ENCODE results near the gene INF2.

INF2 gene

DNA sequence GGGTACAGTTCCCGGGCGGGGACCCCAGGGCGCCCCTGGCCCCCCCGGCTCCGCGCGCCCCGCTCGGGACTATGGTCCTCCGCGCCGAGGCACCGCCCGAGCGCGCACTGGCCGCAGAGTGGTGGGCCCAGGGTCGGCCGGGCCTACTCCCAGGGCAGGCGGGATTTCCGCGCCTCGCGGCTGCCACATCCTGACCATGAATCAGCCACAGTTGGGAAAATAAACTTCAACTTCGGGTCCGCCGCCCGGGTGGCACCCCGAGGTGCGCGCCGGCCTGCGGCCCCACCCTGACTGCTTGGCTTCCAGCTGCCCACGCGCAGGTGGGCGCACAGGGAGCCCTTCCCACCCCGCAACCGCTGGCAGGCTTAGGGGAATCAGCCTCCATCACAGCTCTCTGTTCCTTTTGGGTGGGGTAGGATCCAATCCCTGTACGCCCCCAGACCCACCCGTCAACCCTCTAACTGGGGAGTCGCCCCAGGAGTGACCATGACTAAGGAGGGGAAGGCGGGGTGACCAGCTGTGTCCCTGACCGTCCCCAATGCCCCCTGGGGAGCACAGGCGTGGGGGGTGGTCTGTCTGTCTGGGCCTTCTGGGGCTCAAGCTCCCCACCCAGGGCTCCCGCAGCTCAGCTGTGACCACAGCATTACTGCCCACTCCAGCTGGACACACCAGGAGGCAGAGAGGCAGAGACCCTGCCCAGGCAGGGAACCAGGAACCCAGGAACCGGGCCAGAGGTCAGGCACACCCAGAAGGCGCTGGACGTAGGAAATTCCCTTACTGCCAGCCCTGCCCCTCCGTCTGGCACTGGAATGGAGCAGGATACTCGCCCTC, 678 bp downstream of the INF2 start:
- no peak for DNase-seq (ENCODE audit: low read depth)

DNA sequence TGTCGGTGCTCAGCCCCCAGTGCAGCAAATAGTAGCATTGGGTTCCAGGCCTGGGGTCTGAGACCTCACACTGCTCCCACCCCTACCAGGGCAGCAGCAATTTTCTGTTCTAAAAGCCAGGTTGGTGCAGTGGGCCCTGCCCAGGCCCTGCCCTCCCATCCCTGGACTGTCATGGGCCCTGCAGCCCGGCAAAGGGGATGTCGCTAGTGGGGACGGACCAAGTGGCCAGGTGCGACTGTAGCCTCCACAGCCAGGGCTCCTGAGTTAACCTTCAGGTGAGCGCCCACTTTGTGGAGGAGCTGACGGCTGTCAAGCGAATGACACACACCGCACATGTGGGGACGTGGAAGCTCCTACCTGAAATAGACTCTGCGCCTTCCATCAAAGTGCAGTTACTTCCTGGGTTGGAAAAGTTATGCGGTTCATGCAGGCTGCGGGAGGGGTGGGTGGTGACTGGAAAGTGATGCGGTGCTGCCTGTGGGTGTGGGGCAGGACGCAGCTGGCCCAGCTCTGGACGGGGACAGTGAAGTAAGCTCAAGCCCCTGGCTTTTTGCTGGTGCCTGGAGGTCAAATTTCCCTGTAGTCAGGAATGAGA, 1.5 kb downstream of the INF2 start:
- no peak for DNase-seq (ENCODE audit: low read depth)

DNA sequence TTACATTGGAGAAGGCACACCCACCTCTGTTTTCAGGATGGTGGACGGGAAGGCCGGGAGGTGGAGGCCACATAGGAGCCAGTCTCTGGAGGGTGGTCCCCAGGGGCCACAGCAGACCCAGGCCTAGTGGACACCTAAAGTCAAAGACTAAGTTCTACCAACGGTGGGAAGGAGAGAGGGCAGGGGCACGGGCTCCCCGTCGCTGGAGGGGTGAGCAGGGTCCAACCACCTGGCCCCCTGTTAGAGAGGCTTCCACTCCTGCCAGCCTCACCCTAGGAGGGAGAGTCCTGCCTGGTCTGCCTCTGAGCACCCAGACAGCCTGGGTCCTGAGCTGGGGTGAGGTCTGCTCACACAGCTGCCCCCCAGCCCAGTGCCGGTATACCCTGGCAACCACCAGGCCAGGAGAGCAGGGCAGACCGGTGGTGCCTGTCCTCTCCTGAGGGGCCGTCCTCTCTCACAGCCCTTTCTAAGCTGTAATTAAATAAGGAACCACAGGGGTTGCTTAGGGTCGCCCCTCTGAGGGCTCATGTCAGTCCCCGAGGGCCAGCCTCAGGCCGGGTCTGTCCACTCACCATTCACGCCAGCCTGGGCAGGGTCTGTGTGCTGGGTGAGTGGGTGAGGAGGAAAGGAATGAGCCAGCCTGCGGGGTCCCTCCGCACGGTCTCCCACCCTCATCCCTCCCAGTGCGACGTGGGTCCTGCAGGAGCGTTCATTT, 2.3 kb downstream of the INF2 start:
- no peak for DNase-seq (ENCODE audit: low read depth)

DNA sequence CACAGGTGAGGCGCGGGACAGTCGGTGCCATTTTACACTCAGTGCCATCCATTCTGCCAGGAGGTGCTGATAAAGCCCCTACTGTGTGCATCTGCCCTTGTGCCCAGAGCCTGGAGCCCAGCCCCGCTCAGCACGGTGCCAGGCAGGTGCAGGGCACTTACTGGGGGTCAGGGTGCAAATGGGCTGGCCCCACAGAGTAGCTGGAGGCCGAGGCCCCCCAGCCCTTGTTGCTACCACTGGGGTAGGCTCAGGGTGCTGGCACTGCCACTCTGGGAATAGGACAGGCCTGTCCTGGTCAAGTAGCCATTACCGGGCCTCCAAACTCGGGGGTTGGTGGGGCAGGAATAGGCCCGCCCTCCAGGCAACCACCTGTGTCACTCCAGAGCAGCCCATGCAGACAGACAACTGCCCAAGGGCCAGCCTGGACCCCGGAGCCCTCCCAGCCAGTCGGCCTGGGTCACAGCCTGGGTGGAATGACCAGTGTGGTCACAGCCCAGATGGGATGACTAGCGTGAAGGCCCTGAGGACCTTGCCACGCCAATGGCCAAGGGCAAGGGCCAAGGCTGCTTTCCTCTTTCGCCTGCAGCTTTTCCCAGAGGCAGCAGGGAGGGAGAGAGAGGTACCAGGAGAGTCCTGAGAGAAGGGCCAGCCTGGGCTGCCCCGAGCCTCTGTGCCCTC, 3.0 kb downstream of the INF2 start:
- no peak for DNase-seq (ENCODE audit: low read depth)

DNA sequence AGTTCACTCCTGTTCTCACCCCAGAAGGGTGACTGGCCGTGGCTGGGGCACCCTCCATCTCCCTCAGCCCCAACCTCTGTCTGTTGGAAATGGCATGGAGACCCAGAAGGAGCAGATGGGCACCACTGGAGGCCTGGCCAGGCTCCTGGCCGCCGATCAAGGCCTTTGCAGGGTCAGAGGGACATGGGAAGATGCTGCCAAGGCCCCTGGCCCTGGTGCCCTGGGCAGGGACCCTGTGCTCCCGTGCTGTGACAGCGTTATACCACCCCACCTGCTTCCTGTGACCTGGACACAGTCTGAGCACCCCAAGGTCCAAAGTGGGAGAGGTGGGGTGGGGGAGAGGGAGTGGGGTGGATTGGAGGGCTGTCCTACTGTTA, 3.5 kb downstream of the INF2 start:
- no peak for DNase-seq (ENCODE audit: low read depth)

DNA sequence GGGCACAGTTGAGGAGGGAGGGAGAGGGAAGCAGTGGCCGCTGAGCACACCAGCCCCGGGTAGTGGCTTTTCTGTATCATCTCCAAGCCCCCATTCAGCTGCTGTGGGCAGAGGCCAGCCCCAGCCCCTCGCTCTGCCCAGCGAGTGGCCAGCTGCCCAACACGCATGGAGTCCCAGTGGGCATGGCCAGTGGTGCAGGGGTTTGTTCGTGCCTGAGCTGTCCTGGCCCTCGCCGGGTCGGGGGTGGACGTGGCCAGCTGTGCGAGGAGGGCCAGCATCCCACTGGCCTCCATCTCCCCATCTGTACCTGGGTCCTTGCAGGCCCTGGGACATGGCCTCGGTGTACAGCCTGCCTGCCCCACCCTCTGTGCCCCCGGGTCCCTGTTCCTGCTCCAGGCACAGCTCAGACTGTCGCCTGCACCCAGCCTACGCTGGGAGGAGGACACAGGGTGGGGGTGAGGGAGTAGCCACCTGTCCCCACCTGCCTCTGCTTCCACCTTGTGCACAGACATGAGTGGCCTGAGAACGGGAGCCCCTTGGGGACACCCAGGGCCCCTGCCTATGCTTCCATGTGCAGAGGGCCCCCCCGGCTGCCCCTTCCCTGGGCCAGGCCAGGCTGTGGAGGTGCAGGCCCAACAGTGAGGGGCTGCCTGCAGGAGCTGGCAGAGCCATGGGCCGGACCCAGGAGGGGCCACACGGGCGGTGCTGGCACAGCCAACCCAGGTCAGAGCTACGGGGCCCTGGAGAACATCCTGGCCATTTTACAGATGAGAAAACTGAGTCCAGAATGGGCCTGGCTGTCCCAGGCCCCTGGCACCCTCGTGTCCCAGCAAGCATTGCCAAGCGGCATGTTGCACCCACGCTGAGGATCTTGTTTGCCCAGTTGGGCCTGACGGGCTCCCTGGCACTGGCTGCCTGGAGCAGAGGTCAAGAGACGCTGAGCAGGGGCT, 4.3 kb downstream of the INF2 start:
- DNase-seq (ENCODE audit: low read depth): no peak

DNA sequence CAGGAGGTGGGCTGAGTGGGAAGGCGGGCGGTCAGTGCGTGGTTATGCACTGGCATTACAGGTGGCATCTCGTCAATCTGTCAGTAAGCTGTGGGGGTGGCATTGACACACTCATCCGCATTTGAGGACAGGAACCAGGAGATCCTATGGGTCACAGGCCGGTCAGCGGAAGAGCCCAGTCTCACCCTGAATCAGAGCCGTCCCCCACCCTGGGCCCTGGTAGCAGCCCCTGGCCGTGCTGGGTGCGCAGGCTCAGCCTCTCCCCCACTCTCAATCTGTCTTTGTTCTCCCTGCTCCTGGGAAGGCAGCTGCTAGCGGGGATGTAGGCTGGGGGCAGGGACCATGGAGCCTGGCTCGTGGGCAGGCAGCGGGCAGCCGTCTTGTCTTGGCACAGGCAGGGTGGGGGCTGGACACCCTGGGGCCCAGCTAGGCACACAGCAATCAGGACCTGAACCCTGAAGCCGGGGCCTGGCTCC, 5.1 kb downstream of the INF2 start:
- no peak for DNase-seq (ENCODE audit: low read depth)

DNA sequence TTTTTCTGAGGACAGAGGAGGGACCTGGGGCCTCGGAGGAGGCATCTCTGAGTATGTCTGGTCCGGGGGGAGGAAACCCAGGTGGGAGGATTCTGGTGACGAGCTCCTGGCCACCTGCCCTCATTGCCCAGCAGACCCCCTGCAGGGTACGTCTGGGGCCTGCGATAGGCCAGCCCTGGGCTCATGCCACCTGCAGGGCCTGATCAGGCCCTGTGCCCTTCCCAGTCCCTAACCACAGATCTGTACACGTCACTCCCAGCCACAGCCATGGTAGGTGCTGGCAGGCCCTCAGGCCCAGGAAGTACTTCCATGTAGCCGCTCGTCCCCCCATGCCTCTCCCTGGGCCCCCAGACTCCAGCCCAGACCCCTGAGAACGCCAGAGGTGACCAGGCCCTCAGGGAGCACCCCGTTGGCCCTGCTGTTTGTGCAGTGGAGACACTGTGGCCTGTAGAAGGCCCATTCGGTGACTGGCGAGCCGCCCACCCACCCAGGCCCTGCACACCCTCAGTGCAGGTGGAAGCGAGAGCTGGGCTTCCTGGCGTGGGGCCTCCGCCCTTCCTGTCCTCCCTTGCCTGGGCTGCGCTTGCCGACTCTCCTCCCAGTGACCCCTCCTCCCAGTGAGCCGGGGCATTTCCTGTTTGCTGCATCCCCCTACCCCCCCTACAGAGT, 5.7 kb downstream of the INF2 start:
- no peak for DNase-seq (ENCODE audit: low read depth)

DNA sequence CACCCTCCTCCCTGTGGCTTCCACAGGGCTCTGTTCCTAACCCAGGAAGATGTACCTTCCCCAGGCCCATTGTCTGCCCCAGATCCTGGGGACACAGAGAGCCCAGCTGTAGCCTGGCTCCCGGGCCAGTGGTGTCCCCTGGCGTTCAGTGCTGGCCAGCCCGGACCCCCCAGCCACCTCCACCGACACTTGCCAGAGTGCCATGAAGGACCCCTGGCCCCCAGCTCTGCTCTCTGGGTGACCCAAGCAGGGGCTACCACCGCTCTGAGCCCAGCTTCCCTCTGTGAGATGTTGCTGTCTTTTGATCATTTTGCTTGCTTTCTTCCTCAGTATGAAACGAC, 6.2 kb downstream of the INF2 start:
- no peak for DNase-seq (ENCODE audit: low read depth)

DNA sequence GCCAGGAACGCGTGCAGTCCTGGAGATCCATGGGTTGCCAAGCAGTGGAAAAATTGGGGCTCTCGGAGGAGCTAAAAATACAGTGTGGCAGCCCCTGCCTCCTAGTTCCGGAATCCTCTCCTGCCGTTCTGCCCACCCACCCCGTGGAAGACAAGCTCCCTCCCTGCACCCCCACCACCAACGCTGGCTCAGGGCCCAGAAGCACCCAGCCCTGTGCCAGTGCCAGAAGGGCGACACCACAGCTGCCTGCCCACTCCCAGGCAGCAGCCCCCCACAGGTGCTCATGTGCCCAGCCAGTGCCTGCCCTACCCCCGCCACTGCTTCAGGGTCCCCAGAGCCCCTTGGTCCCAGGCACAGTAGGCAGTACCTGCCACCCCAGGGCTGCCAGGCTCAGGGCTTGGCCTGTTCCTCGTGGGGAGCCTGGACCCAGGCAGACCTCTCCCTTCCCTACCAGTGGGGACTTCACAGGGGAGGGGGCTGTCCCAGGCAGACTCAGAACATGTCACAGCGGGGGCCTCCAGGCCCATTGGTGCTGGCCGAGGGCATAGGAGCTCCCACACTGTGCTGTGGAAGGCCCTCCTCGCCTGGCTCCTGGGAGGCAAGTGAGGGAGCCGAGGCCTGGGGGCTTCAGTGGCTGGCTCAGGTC, 7.4 kb downstream of the INF2 start:
- DNase-seq (ENCODE audit: low read depth): no peak

DNA sequence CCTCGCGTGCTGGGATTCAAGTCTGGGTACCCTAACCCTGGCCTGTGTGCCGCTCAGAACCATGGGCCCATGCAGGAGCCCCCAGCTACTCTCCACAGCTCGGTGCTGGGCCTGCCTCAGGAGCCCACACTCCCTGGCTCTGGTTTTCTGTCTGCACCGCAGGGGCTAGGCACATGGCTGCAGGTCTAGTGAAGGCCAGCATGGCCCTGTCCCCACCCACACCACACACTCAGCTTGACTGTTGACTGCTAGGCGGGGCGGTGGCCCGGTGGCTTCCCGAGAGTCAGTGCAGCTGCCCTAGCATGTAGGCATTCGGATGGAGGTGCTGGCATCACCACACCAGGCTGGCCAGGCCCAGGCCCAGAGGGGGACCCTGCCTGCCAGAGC, 7.9 kb downstream of the INF2 start:
- DNase-seq (ENCODE audit: low read depth): no peak

DNA sequence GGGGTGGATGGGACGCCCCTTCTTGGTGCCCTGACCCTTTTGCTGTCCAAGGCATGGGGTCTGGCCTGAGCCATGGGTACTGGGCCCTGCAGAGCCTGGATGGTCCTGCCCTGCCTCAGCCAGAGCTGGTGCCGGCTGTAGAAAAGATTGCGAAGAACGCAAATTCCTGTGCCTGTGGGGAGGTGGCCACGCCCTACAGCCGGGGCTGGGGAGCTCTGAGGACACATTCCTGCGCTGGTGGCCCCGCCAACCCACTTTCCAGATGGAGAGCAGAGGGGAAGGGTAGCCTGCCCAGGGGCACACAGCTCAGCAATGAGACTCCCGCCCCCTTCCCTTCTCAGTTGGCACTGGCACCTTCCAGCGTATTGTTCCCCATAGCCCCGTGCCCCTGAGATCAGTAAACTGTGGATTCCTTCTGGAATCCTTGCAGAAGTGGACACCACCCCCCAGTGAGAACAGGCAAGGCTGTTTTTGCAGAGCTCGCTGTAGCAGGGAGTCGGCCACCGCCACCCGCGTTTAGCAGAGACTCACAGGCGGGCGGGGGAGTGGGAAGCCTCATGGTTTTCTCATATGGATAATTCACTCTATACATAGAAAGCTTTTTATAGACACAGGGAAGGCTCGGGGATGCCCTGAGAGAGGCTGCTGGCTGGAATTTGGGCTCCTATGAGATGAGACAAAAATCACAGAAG, 8.6 kb downstream of the INF2 start:
- no peak for DNase-seq (ENCODE audit: low read depth)

DNA sequence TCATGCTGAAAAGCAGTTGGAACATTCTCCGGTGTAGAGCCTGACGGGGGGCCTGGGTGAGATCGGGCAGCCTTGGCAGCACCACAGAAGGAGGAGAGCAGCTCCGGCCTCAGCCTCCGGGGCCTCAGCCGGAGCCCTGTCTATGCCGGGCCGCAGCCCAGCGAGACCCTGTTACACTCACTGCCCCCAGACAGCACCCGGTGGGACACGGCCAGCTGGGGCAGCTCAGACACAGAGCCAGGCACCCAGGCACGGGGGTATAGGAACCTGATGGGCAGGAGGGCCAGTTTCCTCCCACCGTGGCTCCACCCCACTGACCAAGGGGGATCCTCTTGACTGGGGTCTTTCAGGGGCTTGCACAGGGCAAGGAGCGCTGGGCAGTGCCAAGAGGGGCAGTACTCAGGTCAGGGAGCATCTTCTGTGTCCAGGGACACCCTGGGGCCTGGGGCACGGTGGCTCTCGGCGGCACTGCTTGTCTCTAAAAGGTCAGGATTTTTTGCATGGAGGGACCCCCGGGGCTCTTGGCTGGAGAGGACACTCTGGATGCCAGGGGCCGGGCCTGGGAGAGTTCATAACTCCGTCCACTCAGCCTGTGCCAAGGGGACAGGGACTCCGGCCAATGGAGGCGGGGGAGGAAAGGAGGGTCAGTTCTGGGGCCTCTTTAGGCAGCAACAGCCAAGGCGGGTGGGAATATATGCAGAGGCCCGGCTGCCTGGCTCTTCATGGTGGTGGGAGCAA, 9.4 kb downstream of the INF2 start:
- DNase-seq (ENCODE audit: low read depth): no peak

DNA sequence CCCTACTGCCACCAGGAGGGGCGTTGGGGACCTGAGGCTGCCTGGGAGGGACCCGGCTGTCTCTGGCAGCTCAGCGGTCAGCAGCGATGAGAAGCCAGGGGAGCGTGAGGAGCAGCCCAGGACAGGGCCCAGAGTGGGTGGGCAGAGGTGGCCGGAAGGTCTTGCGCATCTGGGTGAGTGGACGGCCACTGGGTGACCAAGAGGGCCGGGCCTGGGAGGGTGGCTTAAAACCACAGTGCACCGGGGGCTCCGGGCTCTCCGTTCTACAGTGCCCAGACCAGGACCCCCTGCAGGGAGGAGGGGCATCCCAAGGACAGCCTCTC, 10.0 kb downstream of the INF2 start:
- no peak for DNase-seq (ENCODE audit: low read depth)

DNA sequence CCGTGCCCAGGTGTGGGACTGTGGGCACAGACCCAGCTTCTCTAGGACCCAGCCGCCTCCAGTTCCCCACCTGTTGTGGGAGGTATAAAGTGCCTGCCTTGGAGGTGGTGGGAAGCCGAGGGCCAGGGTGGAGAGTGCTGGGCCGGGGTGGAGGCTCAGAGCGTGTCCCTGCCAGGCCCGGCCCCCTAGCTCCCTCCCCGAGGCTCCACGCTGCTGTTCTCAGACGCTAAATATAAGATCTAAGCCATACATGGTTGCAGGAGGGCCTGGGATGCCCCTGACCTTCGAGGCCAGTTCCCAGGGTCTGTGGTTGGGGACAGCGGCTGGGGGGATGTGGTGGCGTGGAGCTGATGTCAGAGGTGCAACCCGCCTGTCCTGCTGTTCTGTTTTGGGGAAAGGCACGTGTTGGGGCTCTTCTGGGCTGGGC, 10.8 kb downstream of the INF2 start:
- DNase-seq (ENCODE audit: low read depth): no peak

DNA sequence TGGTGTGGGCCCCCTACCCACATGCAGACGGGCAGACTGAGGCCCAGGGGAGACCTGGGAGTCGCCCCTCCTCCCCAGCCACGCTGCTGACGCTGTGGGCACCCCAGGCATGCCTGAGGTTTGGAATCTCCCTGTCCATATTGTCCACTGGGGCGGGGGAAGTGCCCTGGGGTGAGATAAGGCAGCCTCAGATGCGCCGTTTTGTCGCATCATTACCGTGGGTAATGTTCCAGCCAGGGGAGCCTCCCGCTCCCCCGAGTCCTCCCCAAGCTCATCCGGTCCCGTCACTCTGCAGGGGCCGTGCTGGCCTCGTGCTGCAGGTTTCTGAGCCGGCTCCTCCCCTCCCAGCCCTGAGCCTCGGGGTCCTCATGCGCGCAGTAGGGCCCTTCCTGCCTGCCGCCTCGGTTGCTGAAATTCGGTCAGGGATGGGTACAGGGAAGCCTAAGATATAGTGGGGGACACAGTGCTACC, 11.4 kb downstream of the INF2 start:
- no peak for DNase-seq (ENCODE audit: low read depth)

DNA sequence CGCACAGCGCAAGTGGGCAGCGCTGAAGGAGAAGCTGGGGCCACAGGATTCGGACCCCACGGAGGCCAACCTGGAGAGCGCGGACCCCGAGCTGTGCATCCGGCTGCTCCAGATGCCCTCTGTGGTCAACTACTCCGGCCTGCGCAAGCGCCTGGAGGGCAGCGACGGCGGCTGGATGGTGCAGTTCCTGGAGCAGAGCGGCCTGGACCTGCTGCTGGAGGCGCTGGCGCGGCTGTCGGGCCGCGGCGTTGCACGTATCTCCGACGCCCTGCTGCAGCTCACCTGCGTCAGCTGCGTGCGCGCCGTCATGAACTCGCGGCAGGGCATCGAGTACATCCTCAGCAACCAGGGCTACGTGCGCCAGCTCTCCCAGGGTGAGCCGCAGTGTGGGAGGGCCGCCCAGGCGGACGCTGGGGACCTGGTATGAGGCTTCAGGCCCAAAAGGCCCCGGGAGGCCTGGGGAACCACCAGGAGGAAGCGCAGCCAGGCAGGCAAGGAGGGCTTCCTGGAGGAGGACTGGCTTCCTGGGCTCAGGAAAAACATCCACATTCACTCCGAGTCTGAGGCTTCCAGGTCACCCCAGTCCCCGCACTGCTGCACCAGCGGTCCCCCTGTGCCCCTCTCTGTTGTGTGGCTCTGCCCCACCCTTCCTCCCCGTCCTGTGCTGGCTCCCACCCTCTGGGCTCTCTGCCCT, 12.1 kb downstream of the INF2 start:
- no peak for DNase-seq (ENCODE audit: low read depth)

DNA sequence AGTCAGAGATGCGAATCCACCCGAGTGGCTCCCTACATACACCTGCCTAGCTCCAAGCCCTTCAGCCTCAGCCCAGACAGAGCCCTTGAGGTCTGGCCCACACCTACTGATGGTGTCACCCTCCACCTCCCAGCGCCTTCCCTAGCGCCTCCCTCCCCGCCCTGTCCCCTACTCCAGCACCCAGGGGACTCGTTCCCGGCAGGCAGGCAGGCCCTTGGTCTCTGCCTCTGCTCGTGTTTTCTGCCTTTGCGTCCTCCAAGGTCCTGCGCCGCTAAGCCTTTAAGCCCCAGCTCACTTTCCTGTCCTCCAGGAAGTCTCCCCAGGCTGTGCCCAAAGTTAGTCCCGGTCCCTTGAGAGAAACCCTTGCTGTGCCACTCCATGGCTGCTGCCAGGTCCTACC, 12.7 kb downstream of the INF2 start:
- DNase-seq (ENCODE audit: low read depth): no peak

DNA sequence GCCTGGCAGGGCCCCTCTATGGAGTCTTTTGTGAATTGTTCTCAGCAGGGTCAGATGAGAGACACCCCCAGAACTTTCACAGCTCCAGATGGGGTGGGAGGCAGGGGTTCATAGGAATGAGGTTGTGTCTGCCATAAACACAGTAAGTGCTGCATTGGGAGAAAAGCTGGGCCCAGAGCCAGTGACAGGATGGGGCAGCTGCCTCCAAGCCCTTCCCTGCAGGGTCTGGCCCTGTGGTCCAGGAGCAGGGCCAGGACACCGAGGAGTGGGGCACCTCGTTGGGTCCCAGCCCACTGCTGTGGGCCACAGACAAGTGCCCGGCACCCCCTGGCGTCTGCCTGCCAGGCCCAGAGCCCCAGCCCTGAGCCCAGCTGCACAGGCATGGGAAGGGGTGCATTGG, 13.3 kb downstream of the INF2 start:
- DNase-seq (ENCODE audit: low read depth): no peak
